Measurements from ENCODE around the gene GUCY1B1. TPM values are rescaled to one million over a fixed set of nuclear protein-coding genes. Genes with fewer than 3 reads are reported as not detected.
A peak's percentile ranks its signal among the peaks of the same experiment; 100 is the strongest.

The GUCY1B1 gene
- 15.0 and 16.7 TPM in 2 replicates for total RNA-seq
- 6.2 and 8.6 TPM in 2 replicates for polyA plus RNA-seq

DNA sequence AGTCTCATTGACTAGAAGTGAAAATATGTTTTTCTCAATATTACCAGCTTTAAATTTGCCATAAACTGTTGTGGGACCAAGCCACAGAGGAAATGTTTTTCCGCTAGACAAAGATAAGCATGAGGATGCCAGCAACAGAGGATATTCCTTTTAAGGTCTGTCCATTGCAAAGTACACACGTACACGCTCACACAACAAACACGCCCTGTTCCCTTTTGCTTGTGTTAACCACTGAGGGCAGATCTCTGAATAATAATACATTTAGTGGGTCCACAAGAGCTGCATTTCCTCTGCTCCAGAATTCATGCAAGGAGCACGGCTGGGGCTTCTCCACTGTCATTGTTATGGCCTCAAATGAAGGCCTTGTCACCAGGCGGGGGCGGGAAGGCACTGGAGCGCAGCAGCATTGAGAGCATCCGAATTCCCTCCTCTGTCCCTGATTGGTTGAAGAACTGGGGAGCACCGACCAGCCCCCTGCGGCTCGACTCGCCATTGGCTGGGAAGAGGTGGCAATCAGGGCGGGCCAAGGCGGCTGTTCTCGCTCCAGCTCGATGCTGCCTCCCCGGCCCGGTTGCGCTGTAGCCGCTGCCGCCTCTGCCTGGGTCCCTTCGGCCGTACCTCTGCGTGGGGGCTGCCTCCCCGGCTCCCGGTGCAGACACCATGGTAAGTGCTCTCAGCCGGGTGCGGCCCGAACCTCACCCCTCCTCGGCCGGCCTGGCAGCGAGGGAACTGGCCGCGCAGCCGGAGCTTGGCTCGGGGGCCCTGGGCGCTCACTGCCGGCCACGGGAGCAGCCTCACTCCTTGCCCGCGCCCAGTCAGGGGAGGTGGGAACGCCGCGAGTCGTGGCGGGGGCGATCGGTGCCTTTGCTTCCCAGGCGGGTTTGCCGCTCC lies at the start of gene GUCY1B1:
Gene GUCY1B1 (plus strand): TSS at position 541 of the 891 bp plus-strand sequence. CDS start 120 bp downstream, at position 661.
- H3K27me3 ChIP-seq = peaks cover 4% of the 10 kb centered on the region
- no peaks in the 10 kb centered on the region for H3K79me2 ChIP-seq
- no peaks in the 10 kb centered on the region for H3K9me3 ChIP-seq (ENCODE audit: low read depth)
- H3K4me2 ChIP-seq = peak within 1 kb of the TSS; percentile 90
- no peaks in the 10 kb centered on the region for H4K20me1 ChIP-seq (ENCODE audit: insufficient read depth, poor library complexity, severe bottlenecking)
- TF ChIP-seq, protein P1, sequence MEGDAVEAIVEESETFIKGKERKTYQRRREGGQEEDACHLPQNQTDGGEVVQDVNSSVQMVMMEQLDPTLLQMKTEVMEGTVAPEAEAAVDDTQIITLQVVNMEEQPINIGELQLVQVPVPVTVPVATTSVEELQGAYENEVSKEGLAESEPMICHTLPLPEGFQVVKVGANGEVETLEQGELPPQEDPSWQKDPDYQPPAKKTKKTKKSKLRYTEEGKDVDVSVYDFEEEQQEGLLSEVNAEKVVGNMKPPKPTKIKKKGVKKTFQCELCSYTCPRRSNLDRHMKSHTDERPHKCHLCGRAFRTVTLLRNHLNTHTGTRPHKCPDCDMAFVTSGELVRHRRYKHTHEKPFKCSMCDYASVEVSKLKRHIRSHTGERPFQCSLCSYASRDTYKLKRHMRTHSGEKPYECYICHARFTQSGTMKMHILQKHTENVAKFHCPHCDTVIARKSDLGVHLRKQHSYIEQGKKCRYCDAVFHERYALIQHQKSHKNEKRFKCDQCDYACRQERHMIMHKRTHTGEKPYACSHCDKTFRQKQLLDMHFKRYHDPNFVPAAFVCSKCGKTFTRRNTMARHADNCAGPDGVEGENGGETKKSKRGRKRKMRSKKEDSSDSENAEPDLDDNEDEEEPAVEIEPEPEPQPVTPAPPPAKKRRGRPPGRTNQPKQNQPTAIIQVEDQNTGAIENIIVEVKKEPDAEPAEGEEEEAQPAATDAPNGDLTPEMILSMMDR (IDR thresholded peaks at IDR 0.05; ENCODE audit: poor library complexity) = peak; percentile 41
- no peak for TF ChIP-seq EZH2phosphoT487 (IDR thresholded peaks at IDR 0.05; ENCODE audit: low read depth, severe bottlenecking, unreplicated experiment)
- TF ChIP-seq EZH2 (IDR thresholded peaks at IDR 0.05; ENCODE audit: borderline replicate concordance) = no peak
- H3K4me1 ChIP-seq (ENCODE audit: insufficient read depth) = no peaks in the 10 kb centered on the region
- no peaks in the 10 kb centered on the region for H3K36me3 ChIP-seq (replicated peaks; ENCODE audit: insufficient read depth, low read depth)
- peak within 1 kb of the TSS; percentile 70 for H3K4me3 ChIP-seq
- no peaks in the 10 kb centered on the region for H3K9me2 ChIP-seq (replicated peaks; ENCODE audit: insufficient read depth)
- peak within 1 kb of the TSS; percentile 67 for H3K27ac ChIP-seq
- WGBS (ENCODE audit: low lambda C conversion rate, missing lambda C conversion rate) = 20% methylated on average over 24 of the region's 51 CpGs
- DNase-seq (ENCODE audit: low spot score) = peak; percentile 92
- H2AFZ ChIP-seq = peak within 1 kb of the TSS; percentile 46

DNA sequence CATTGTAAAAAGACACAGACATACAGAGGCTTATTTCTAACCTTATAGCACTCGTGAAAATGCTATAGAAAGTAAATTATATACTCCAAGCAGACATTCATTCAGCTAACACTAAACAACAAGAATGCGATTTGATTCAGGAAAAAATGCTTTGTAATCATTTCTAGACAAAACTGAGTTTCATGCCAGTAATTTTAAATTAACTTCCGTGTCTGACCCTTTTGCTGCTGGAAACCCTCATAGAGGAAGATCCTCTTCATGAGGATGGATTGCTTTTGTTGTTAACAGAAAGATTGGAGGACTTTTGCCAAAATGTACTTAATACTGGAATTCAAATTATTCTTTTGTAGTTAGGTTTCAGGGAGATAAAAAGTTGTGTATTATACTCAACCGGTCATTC lies 48.9 kb upstream of the GUCY1B1 start:
- no peaks in the 10 kb centered on the region for H3K27me3 ChIP-seq
- H3K4me2 ChIP-seq = no peak overlapping the region
- H3K4me1 ChIP-seq (ENCODE audit: insufficient read depth) = peaks cover 5% of the 10 kb centered on the region
- no peak overlapping the region for H3K4me3 ChIP-seq
- no peaks in the 10 kb centered on the region for H3K36me3 ChIP-seq (replicated peaks; ENCODE audit: insufficient read depth, low read depth)
- TF ChIP-seq EZH2phosphoT487 (IDR thresholded peaks at IDR 0.05; ENCODE audit: low read depth, severe bottlenecking, unreplicated experiment) = no peak
- TF ChIP-seq, protein P1 (IDR thresholded peaks at IDR 0.05; ENCODE audit: poor library complexity) = no peak
- TF ChIP-seq EZH2 (IDR thresholded peaks at IDR 0.05; ENCODE audit: borderline replicate concordance) = no peak
- no peaks in the 10 kb centered on the region for H3K79me2 ChIP-seq
- no peak for DNase-seq (ENCODE audit: low spot score)
- no peaks in the 10 kb centered on the region for H4K20me1 ChIP-seq (ENCODE audit: insufficient read depth, poor library complexity, severe bottlenecking)
- H3K27ac ChIP-seq = no peak overlapping the region
- no peaks in the 10 kb centered on the region for H3K9me2 ChIP-seq (replicated peaks; ENCODE audit: insufficient read depth)
- 84% methylated on average over 4 of the region's 4 CpGs for WGBS (ENCODE audit: low lambda C conversion rate, missing lambda C conversion rate)
- H2AFZ ChIP-seq = no peak overlapping the region
- H3K9me3 ChIP-seq (ENCODE audit: low read depth) = no peaks in the 10 kb centered on the region

DNA sequence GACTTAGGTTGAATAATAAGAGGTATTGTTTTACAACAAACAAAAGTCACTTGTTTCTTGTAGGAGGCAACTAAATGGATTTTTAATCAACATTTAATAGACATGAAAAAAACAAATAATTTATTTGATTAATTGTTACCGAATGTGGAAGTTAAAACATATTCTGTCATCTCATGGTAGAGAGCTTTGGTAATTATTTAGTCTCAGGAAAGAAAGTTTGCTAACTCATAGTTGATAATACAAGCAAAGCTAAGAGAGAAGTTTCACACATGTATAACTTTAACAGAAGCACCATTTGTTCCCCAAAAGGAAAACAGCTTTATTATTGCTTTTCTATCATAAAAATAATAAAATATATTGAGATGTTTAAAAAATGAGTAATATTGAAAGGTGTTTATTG lies 47.3 kb upstream of the GUCY1B1 start:
- Histone ChIP-seq H3K4me2 (no peak overlapping the region), H3K9me2 (replicated peaks; ENCODE audit: insufficient read depth) (no peaks in the 10 kb centered on the region), H3K4me1 (ENCODE audit: insufficient read depth) (no peaks in the 10 kb centered on the region), H3K36me3 (replicated peaks; ENCODE audit: insufficient read depth, low read depth) (no peaks in the 10 kb centered on the region), H3K79me2 (no peaks in the 10 kb centered on the region), H2AFZ (no peak overlapping the region), H4K20me1 (ENCODE audit: insufficient read depth, poor library complexity, severe bottlenecking) (no peaks in the 10 kb centered on the region), H3K4me3 (no peak overlapping the region), H3K27me3 (no peaks in the 10 kb centered on the region), H3K27ac (no peak overlapping the region), H3K9me3 (ENCODE audit: low read depth) (no peaks in the 10 kb centered on the region)
- 68% methylated on average over 1 of the region's 1 CpG for WGBS (ENCODE audit: low lambda C conversion rate, missing lambda C conversion rate)
- DNase-seq (ENCODE audit: low spot score) = no peak
- no peak for TF ChIP-seq EZH2phosphoT487 (IDR thresholded peaks at IDR 0.05; ENCODE audit: low read depth, severe bottlenecking, unreplicated experiment)
- TF ChIP-seq, protein P1 (IDR thresholded peaks at IDR 0.05; ENCODE audit: poor library complexity) = no peak
- TF ChIP-seq EZH2 (IDR thresholded peaks at IDR 0.05; ENCODE audit: borderline replicate concordance) = no peak

Data from hepatocyte (in vitro differentiated cells).